IMR-90 (cell line): ENCODE data around the gene FBXW7. TPM values are rescaled to one million over a fixed set of nuclear protein-coding genes. Genes with fewer than 3 reads are reported as not detected.

Source experiments
- ATAC-seq: fragments of 200-7000 bp; cut with Tn5 transposase; 2 replicates; pipeline ENCODE4 v1.9.1; 2020; ENCODE audit warnings: low read depth, mild to moderate bottlenecking, moderate library complexity
- Bru-seq: library from RNA; stranded (reverse); fragments of 400-500 nt; gene quantifications from one replicate; lab custom pipeline; 2021; lab: Mats Ljungman, UMichigan
- BruChase-seq, 2 experiments: library from RNA; stranded (reverse); fragments of 400-500 nt; gene quantifications; one replicate each; lab custom pipeline; 2021; lab: Mats Ljungman, UMichigan
- BruUV-seq: library from RNA; stranded (reverse); fragments of 400-500 nt; replicated peaks from 2 replicates; lab custom pipeline; 2021; lab: Mats Ljungman, UMichigan
- CTCF ChIA-PET: fragments of 300-600 bp; formaldehyde crosslinking; extraction: SDS; loops from one replicate; lab custom pipeline; 2021; ENCODE audit warnings: antibody characterized with exemption; lab: Yijun Ruan, JAX
- POLR2A ChIA-PET: fragments of 300-600 bp; sonication (Branson Sonifier 250); formaldehyde crosslinking; loops from one replicate; lab custom pipeline; 2022; ENCODE audit warnings: antibody characterized with exemption; ENCODE audit not compliant: unreplicated experiment; lab: Charles Lee
- DNase-seq: peaks from one replicate; pipeline ENCODE4 v3.0.0; 2013
- H2AFZ ChIP-seq: replicated peaks from 2 replicates; pipeline ENCODE3; 2013; ENCODE audit warnings: low read length, mild to moderate bottlenecking; ENCODE audit not compliant: poor library complexity
- H2AK5ac ChIP-seq: 2 replicates; pipeline ENCODE4 v1.6.1; 2013; ENCODE audit warnings: low read depth, low read length, inconsistent platforms
- H2AK9ac ChIP-seq: replicated peaks from 2 replicates; pipeline ENCODE3; 2013; ENCODE audit warnings: mild to moderate bottlenecking, low read depth, low read length, moderate library complexity; ENCODE audit not compliant: poor library complexity
- H2BK120ac ChIP-seq: 2 replicates; pipeline ENCODE4 v1.6.1; 2013; ENCODE audit warnings: low read depth, low read length, inconsistent platforms
- H2BK15ac ChIP-seq: 3 replicates; pipeline ENCODE4 v1.6.1; 2013; ENCODE audit warnings: low read depth, low read length, inconsistent platforms
- H2BK20ac ChIP-seq: 2 replicates; pipeline ENCODE4 v1.6.1; 2013; ENCODE audit warnings: low read depth, mild to moderate bottlenecking, inconsistent platforms, low read length, moderate library complexity
- H2BK5ac ChIP-seq: 2 replicates; pipeline ENCODE4 v1.6.1; 2013; ENCODE audit warnings: mild to moderate bottlenecking, low read depth, low read length, inconsistent platforms; ENCODE audit not compliant: poor library complexity, severe bottlenecking
- H3K14ac ChIP-seq: replicated peaks from 2 replicates; pipeline ENCODE4 v1.6.1; 2013; ENCODE audit warnings: low read depth, low read length, inconsistent platforms
- H3K18ac ChIP-seq: 2 replicates; pipeline ENCODE4 v1.6.1; 2013; ENCODE audit warnings: low read depth, low read length, control low read depth
- H3K23ac ChIP-seq: 2 replicates; pipeline ENCODE4 v1.6.1; 2013; ENCODE audit warnings: low read depth, low read length, inconsistent platforms
- H3K27ac ChIP-seq: 2 replicates; pipeline ENCODE4 v1.5.1; 2013; ENCODE audit warnings: mild to moderate bottlenecking, control low read depth, low read length; ENCODE audit not compliant: insufficient read depth
- H3K27me3 ChIP-seq: 2 replicates; pipeline ENCODE4 v1.6.1; 2013; ENCODE audit warnings: low read length; ENCODE audit not compliant: control insufficient read depth, insufficient read depth
- H3K36me3 ChIP-seq: 2 replicates; pipeline ENCODE4 v1.6.1; 2013; ENCODE audit warnings: low read length, mixed read lengths; ENCODE audit not compliant: control insufficient read depth, insufficient read depth
- H3K4ac ChIP-seq: 2 replicates; pipeline ENCODE4 v1.6.1; 2013; ENCODE audit warnings: low read depth, low read length, inconsistent platforms
- H3K4me1 ChIP-seq: 2 replicates; pipeline ENCODE4 v1.6.1; 2013; ENCODE audit warnings: low read length, mixed read lengths; ENCODE audit not compliant: control insufficient read depth, insufficient read depth
- H3K4me2 ChIP-seq: 2 replicates; pipeline ENCODE4 v1.6.1; 2013; ENCODE audit warnings: low read depth, mild to moderate bottlenecking, control low read depth, low read length, moderate library complexity
- H3K4me3 ChIP-seq: 2 replicates; pipeline ENCODE4 v1.5.1; 2013; ENCODE audit warnings: low read depth, mild to moderate bottlenecking, control low read depth, low read length, moderate library complexity; ENCODE audit not compliant: insufficient read depth
- H3K56ac ChIP-seq: 2 replicates; pipeline ENCODE4 v1.6.1; 2013; ENCODE audit warnings: low read length, inconsistent platforms; ENCODE audit not compliant: insufficient read depth; ENCODE audit errors: extremely low read depth
- H3K79me1 ChIP-seq, 2 experiments: 2 replicates each; pipeline ENCODE4 v1.6.1; 2013; ENCODE audit warnings: low read length in 2 of 2, inconsistent platforms in 1 of 2, low read depth in 1 of 2
- H3K9ac ChIP-seq: 2 replicates; pipeline ENCODE4 v1.6.1; 2013; ENCODE audit warnings: low read depth, low read length, control low read depth
- H3K9me1 ChIP-seq: 2 replicates; pipeline ENCODE4 v1.6.1; 2013; ENCODE audit warnings: low read length, inconsistent platforms; ENCODE audit not compliant: insufficient read depth
- H3K9me3 ChIP-seq: 2 replicates; pipeline ENCODE4 v1.6.1; 2013; ENCODE audit warnings: low read length; ENCODE audit not compliant: control insufficient read depth, insufficient read depth
- H4K20me1 ChIP-seq: 2 replicates; pipeline ENCODE4 v1.6.1; 2013; ENCODE audit warnings: low read length, inconsistent platforms; ENCODE audit not compliant: insufficient read depth
- H4K5ac ChIP-seq: 2 replicates; pipeline ENCODE4 v1.6.1; 2013; ENCODE audit warnings: mild to moderate bottlenecking, low read depth, low read length, control low read depth
- H4K8ac ChIP-seq, 2 experiments: 2 replicates each; pipeline ENCODE4 v1.6.1; 2013; ENCODE audit warnings: low read depth in 2 of 2, low read length in 2 of 2, control low read depth in 1 of 2, inconsistent platforms in 1 of 2
- H4K91ac ChIP-seq: 2 replicates; pipeline ENCODE4 v1.6.1; 2013; ENCODE audit warnings: low read depth, low read length, inconsistent platforms; ENCODE audit not compliant: insufficient read depth
- BHLHE40 ChIP-seq: fragments of 150-350 bp; IDR thresholded peaks from 2 replicates; pipeline ENCODE4 v1.6.1; 2016; ENCODE audit warnings: mild to moderate bottlenecking, low read depth, low read length
- CEBPB ChIP-seq: IDR thresholded peaks from 2 replicates; pipeline ENCODE4 v1.6.1; 2012; ENCODE audit warnings: low read depth, low read length, improper control_type of control experiment
- CHD1 ChIP-seq: IDR thresholded peaks from 2 replicates; pipeline ENCODE4 v1.6.1; 2012; ENCODE audit warnings: low read depth, low read length, improper control_type of control experiment
- ELK1 ChIP-seq: fragments of 150-350 bp; IDR thresholded peaks from 2 replicates; pipeline ENCODE4 v1.6.1; 2016; ENCODE audit warnings: low read depth, mild to moderate bottlenecking, low read length, moderate library complexity, borderline replicate concordance
- MAFK ChIP-seq: IDR thresholded peaks from 2 replicates; pipeline ENCODE4 v1.6.1; 2012; ENCODE audit warnings: low read depth, low read length, improper control_type of control experiment
- NFE2L2 ChIP-seq: fragments of 150-350 bp; IDR thresholded peaks from 2 replicates; pipeline ENCODE4 v1.6.1; 2016; ENCODE audit warnings: low read depth, mild to moderate bottlenecking, low read length
- POLR2A ChIP-seq: IDR thresholded peaks from 2 replicates; pipeline ENCODE4 v1.6.1; 2012; ENCODE audit warnings: mild to moderate bottlenecking, low read depth, low read length
- RCOR1 ChIP-seq: IDR thresholded peaks from 2 replicates; pipeline ENCODE4 v1.6.1; 2012; ENCODE audit warnings: mild to moderate bottlenecking, low read length, improper control_type of control experiment; ENCODE audit not compliant: insufficient replicate concordance
- SMC3 ChIP-seq: fragments of 150-350 bp; IDR thresholded peaks from 2 replicates; pipeline ENCODE4 v1.6.1; 2016; ENCODE audit warnings: low read depth, mild to moderate bottlenecking, antibody characterized with exemption, low read length, moderate library complexity
- USF2 ChIP-seq: fragments of 150-350 bp; IDR thresholded peaks from 2 replicates; pipeline ENCODE4 v1.6.1; 2017; ENCODE audit warnings: mild to moderate bottlenecking, antibody characterized with exemption, low read length, low read depth
- WGBS, 2 experiments: methylation state at CpG; one replicate each; pipeline versions ENCODE4 v1.1.5 to v1.1.7; 2013; ENCODE audit warnings: missing lambda C conversion rate in 2 of 2; ENCODE audit not compliant: insufficient read length in 1 of 2; ENCODE audit errors: extremely low coverage in 2 of 2; 5-methylcytosine and 5-hydroxymethylcytosine counted together
- dilution Hi-C: fragments of 300-500 bp; cut with HindIII; formaldehyde crosslinking; loops from one replicate; pipeline ENCODE4 v1.14.3; 2018; ENCODE audit warnings: low sequenced_read_pairs; ENCODE audit not compliant: unreplicated experiment
- in situ Hi-C: fragments of 300-500 bp; cut with MboI; formaldehyde crosslinking; loops from 3 replicates; pipeline ENCODE4 v1.14.3; 2019; ENCODE audit warnings: low sequenced_read_pairs, inconsistent platforms, mixed read lengths
- intact Hi-C: fragments of 100-400 bp; cut with micrococcal nuclease; formaldehyde crosslinking; loops from 2 replicates; pipeline ENCODE4 v1.10.0; 2022
- long read RNA-seq: library from polyadenylated mRNA; unstranded; transcript quantifications from one replicate; pipeline ENCODE4 v2.0.0, GENCODE V29; 2021; ENCODE audit not compliant: unreplicated experiment
- polyA plus RNA-seq, 3 experiments: library from polyadenylated mRNA; depleted of rRNA; stranded (reverse); fragments of >200 nt; gene quantifications; 2 replicates each; pipeline ENCODE4 v1.2.3, GENCODE V29; 2012; ENCODE audit warnings: low replicate concordance in 1 of 3
- total RNA-seq: library from RNA; depleted of rRNA; stranded (reverse); fragments of >200 nt; gene quantifications from 2 replicates; pipeline ENCODE4 v1.2.3, GENCODE V29; 2012; rRNA removed
- TF ChIP-seq, protein P1 (sequence below): conservative IDR thresholded peaks from 2 replicates; pipeline ENCODE4 v1.5.1; 2012; ENCODE audit warnings: mild to moderate bottlenecking, low read depth, low read length, improper control_type of control experiment

Gene FBXW7
- total RNA-seq (27.4 and 64.7 TPM in 2 replicates), polyA plus RNA-seq (2012; rRNA removed) (7.1 and 7.2 TPM in 2 replicates), Bru-seq, nascent RNA (percentile 80 among the genes with signal in this experiment), BruChase-seq, experiment 1, labeled RNA remaining after a 6-hour chase (percentile 65 among the genes with signal in this experiment), BruChase-seq, experiment 2, labeled RNA remaining after a 2-hour chase (percentile 82 among the genes with signal in this experiment)
- polyA plus RNA-seq (2012; cell fraction: cytosol; rRNA removed): 0.65 and 0.87 TPM in 2 replicates
- polyA plus RNA-seq (2012; cell fraction: nucleus; rRNA removed; ENCODE audit: low replicate concordance): 6.0 and 56.0 TPM in 2 replicates
- long read RNA-seq, full-length matches to known transcripts: 7 of 17 reads
- long read RNA-seq, partial matches to known transcripts: 5 of 17 reads
- long read RNA-seq, other reads (novel, unspliced or antisense): 5 of 17 reads

DNA sequence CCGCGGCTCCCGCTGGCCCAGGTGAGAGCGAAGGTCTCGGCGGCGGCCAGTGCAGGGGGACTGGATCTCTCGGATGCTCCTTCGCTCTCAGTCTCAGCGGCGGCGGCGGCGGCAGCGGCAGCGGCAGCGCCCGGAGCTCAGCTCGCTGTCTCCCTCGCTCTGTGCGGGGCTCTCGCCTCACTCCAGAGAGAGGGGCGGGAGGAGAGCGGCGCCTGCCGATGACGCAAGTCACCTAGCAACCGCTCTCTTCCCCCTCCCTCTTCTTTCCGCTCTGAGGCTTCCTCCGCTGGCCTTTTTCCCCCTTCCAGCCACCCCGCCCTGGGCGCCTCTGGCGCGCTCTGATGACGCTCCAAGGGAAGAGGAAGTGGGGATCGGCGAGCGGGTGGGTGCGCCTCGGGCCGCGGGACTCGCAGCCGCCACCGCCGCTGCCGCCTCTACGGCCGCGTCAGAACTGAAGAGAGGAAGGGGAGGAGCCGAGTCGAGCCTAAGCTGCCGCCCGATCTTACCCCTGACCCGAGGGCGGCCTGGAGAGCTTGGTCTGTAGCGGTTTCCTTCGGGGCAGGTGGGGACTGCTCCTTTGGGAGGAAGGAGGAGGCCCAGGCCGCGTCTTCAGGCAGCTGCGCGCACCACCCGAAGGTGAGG lies at the start of gene FBXW7:
Gene FBXW7, minus strand, starts transcription at position 190 of the 642 bp plus-strand sequence. CDS start 124,289 bp downstream, outside the sequence.
- CTCF ChIA-PET: interaction anchor here (0.7 to 0.8 kb wide), 2 partner anchors 10 to 104 kb away, joined by 3 to 4 read pairs; no protein-coding TSS in a partner anchor
- intact Hi-C loops (loop anchor here (1.0 to 5.0 kb wide), 3 partner anchors 81 to 243 kb away; partner anchors contain the start of genes ARFIP1 and TIGD4), dilution Hi-C loops (no loop called here)
- no peak for TF ChIP-seq MAFK
- no peak for TF ChIP-seq USF2
- TF ChIP-seq CEBPB: peak; percentile 79
- TF ChIP-seq ELK1: no peak
- TF ChIP-seq RCOR1: peak; percentile 31
- TF ChIP-seq CHD1: no peak
- TF ChIP-seq NFE2L2: no peak
- peak; percentile 87 for TF ChIP-seq POLR2A
- no peak for TF ChIP-seq SMC3
- TF ChIP-seq BHLHE40: 0 out of 2 replicates have a peak, but pooled peaks have one; percentile 10
- TF ChIP-seq, protein P1, sequence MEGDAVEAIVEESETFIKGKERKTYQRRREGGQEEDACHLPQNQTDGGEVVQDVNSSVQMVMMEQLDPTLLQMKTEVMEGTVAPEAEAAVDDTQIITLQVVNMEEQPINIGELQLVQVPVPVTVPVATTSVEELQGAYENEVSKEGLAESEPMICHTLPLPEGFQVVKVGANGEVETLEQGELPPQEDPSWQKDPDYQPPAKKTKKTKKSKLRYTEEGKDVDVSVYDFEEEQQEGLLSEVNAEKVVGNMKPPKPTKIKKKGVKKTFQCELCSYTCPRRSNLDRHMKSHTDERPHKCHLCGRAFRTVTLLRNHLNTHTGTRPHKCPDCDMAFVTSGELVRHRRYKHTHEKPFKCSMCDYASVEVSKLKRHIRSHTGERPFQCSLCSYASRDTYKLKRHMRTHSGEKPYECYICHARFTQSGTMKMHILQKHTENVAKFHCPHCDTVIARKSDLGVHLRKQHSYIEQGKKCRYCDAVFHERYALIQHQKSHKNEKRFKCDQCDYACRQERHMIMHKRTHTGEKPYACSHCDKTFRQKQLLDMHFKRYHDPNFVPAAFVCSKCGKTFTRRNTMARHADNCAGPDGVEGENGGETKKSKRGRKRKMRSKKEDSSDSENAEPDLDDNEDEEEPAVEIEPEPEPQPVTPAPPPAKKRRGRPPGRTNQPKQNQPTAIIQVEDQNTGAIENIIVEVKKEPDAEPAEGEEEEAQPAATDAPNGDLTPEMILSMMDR: no peak

More for the DNA sequence above, at the start of gene FBXW7:
- H3K4me1 ChIP-seq: peaks cover 3% of the 10 kb centered on the region; the same call in 1 of the 2 replicates
- H3K18ac ChIP-seq: no peak within 1 kb of the TSS
- H3K27me3 ChIP-seq: no peaks in the 10 kb centered on the region
- WGBS, 2 experiments: 0% methylated on average over 10 of the region's 63 CpGs; no CpG with 5 or more reads in 1 of the 2 experiments
- no peak within 1 kb of the TSS for H2BK20ac ChIP-seq
- H3K14ac ChIP-seq: peak within 1 kb of the TSS; percentile 18
- peaks cover 26 to 48% of the 10 kb centered on the region in 2 experiments for H3K79me1 ChIP-seq
- H3K9ac ChIP-seq: peak within 1 kb of the TSS; percentile 85
- H4K91ac ChIP-seq: peak within 1 kb of the TSS; percentile 65; the same call in 1 of the 2 replicates
- peak; percentile 90 for ATAC-seq
- in situ Hi-C loops: no loop called here
- H3K4me2 ChIP-seq: peak within 1 kb of the TSS; percentile 91
- H3K9me3 ChIP-seq: no peaks in the 10 kb centered on the region
- H3K9me1 ChIP-seq: peaks cover 3% of the 10 kb centered on the region; the same call in 1 of the 2 replicates
- peak within 1 kb of the TSS; percentile 98 for H2AFZ ChIP-seq
- peak within 1 kb of the TSS; percentile 51 for H4K5ac ChIP-seq
- POLR2A ChIA-PET: no interaction called here
- peak within 1 kb of the TSS; percentile 88 for H3K4me3 ChIP-seq
- peak within 1 kb of the TSS; percentile 21; the same call in 1 of the 2 replicates for H3K23ac ChIP-seq
- peak within 1 kb of the TSS; percentile 76 for H3K27ac ChIP-seq
- H4K8ac ChIP-seq: peak within 1 kb of the TSS; percentile 75 to 87
- H3K56ac ChIP-seq: peak within 1 kb of the TSS; percentile 73
- H3K4ac ChIP-seq: peak within 1 kb of the TSS; percentile 75
- no peak within 1 kb of the TSS for H2BK15ac ChIP-seq
- peak within 1 kb of the TSS; percentile 56 for H2BK5ac ChIP-seq
- peaks cover 18% of the 10 kb centered on the region for H4K20me1 ChIP-seq
- no TSS peak for BruUV-seq
- H2BK120ac ChIP-seq: peak within 1 kb of the TSS; percentile 20; the same call in 1 of the 2 replicates
- DNase-seq: peak; percentile 99
- no peak within 1 kb of the TSS for H2AK5ac ChIP-seq
- peak within 1 kb of the TSS; percentile 92 for H2AK9ac ChIP-seq
- H3K36me3 ChIP-seq: peaks cover 7% of the 10 kb centered on the region; the same call in 1 of the 2 replicates
